Stimulated activated effector memory CD8-positive, alpha-beta T cell treated with anti-CD3 and anti-CD28 coated beads, Interleukin-12 subunit alpha, Interleukin-12 subunit beta, amount 100 ng/mL, for 72 hours (primary cell): ENCODE measurements around the gene TNRC6C.
"Not testable (repeated sequence)": the region's sequence is repeated elsewhere in the genome, so short reads cannot be mapped to it uniquely, and the experiment has no call there.

Source experiments
- ATAC-seq: fragments of 150-1000 bp; cut with Tn5 transposase; 2 replicates; pipeline ENCODE4 v1.10.0; 2021
- DNase-seq, 2 donors: peaks; one replicate each; pipeline ENCODE4 v3.0.0; 2021 to 2022; ENCODE audit warnings: low spot score in 2 of 2
- H3K27ac Mint-ChIP-seq: one replicate; pipeline ENCODE4 v1.8.0; 2022; ENCODE audit warnings: mild to moderate bottlenecking, mixed read lengths
- H3K36me3 Mint-ChIP-seq: one replicate; pipeline ENCODE4 v1.8.0; 2022; ENCODE audit warnings: mild to moderate bottlenecking, mixed read lengths
- H3K4me1 Mint-ChIP-seq: one replicate; pipeline ENCODE4 v1.8.0; 2022; ENCODE audit warnings: mixed read lengths
- H3K4me3 Mint-ChIP-seq: one replicate; pipeline ENCODE4 v1.8.0; 2022; ENCODE audit warnings: mild to moderate bottlenecking, mixed read lengths
- H3K9me3 Mint-ChIP-seq: one replicate; pipeline ENCODE4 v1.8.0; 2022; ENCODE audit warnings: mixed read lengths

Gene TNRC6C

GRCh38 chr17:78135858-78136500 is 177.5 kb downstream of the TNRC6C start:
- H3K9me3 Mint-ChIP-seq: no peaks in the 10 kb centered on the region
- peaks cover 98% of the 10 kb centered on the region for H3K36me3 Mint-ChIP-seq
- H3K4me3 Mint-ChIP-seq: peak overlapping the region; percentile 25
- no peak for ATAC-seq
- no peak for DNase-seq
- peaks cover 82% of the 10 kb centered on the region for H3K4me1 Mint-ChIP-seq
- H3K27ac Mint-ChIP-seq: peak overlapping the region; percentile 72

- ATAC-seq (peak; percentile 9), DNase-seq (peak in 1 of 2 donors; percentile 69)
- H3K9me3 Mint-ChIP-seq: no peaks in the 10 kb centered on the region
- H3K27ac Mint-ChIP-seq: peak overlapping the region; percentile 88
- peaks cover 75% of the 10 kb centered on the region for H3K4me1 Mint-ChIP-seq
- peaks cover 100% of the 10 kb centered on the region for H3K36me3 Mint-ChIP-seq
- peak overlapping the region; percentile 21 for H3K4me3 Mint-ChIP-seq
Observed at GRCh38 chr17:78137392-78138203, 179.1 kb downstream of the TNRC6C start.

- DNase-seq (no peak), ATAC-seq (no peak)
- H3K27ac Mint-ChIP-seq: peak overlapping the region; percentile 88
- H3K36me3 Mint-ChIP-seq: peaks cover 100% of the 10 kb centered on the region
- H3K4me3 Mint-ChIP-seq: peak overlapping the region; percentile 20
- H3K4me1 Mint-ChIP-seq: peaks cover 72% of the 10 kb centered on the region
- H3K9me3 Mint-ChIP-seq: no peaks in the 10 kb centered on the region
Observed at GRCh38 chr17:78138204-78139060, 179.9 kb downstream of the TNRC6C start.

- H3K9me3 Mint-ChIP-seq, ATAC-seq, DNase-seq: not testable (repeated sequence)
- Mint-ChIP-seq H3K36me3 (peaks cover 95% of the 10 kb centered on the region), H3K27ac (peak overlapping the region; percentile 88), H3K4me3 (peak overlapping the region; percentile 53), H3K4me1 (peaks cover 70% of the 10 kb centered on the region)
Observed at GRCh38 chr17:78139861-78140168, 181.3 kb downstream of the TNRC6C start.

GRCh38 chr17:78140169-78141051 is 181.9 kb downstream of the TNRC6C start:
- Mint-ChIP-seq H3K9me3 (no peaks in the 10 kb centered on the region), H3K27ac (peak overlapping the region; percentile 88), H3K4me1 (peaks cover 67% of the 10 kb centered on the region), H3K36me3 (peaks cover 89% of the 10 kb centered on the region), H3K4me3 (peak overlapping the region; percentile 53)
- ATAC-seq: peak; percentile 88
- peak; percentile 97 to 99 for DNase-seq

- ATAC-seq: no peak
- H3K4me1 Mint-ChIP-seq: peaks cover 55% of the 10 kb centered on the region
- DNase-seq: no peak
- peak overlapping the region; percentile 56 for H3K27ac Mint-ChIP-seq
- peaks cover 86% of the 10 kb centered on the region for H3K36me3 Mint-ChIP-seq
- H3K4me3 Mint-ChIP-seq: no peak overlapping the region
- H3K9me3 Mint-ChIP-seq: no peaks in the 10 kb centered on the region
Observed at GRCh38 chr17:78141437-78142118, 183.1 kb downstream of the TNRC6C start.

GRCh38 chr17:78142119-78142861 is 183.8 kb downstream of the TNRC6C start:
- H3K9me3 Mint-ChIP-seq: no peaks in the 10 kb centered on the region

GRCh38 chr17:78143214-78144146 is 185.0 kb downstream of the TNRC6C start:
- peaks cover 38% of the 10 kb centered on the region for H3K4me1 Mint-ChIP-seq
- DNase-seq (no peak), ATAC-seq (no peak)
- H3K4me3 Mint-ChIP-seq: no peak overlapping the region
- H3K36me3 Mint-ChIP-seq: peaks cover 67% of the 10 kb centered on the region
- H3K9me3 Mint-ChIP-seq: no peaks in the 10 kb centered on the region
- H3K27ac Mint-ChIP-seq: peak overlapping the region; percentile 79

More at GRCh38 chr17:78142119-78142861, 183.8 kb downstream of the TNRC6C start:
- Mint-ChIP-seq H3K4me3 (no peak overlapping the region), H3K4me1 (peaks cover 48% of the 10 kb centered on the region), H3K27ac (peak overlapping the region; percentile 79), H3K36me3 (peaks cover 79% of the 10 kb centered on the region)
- DNase-seq (no peak), ATAC-seq (no peak)

GRCh38 chr17:78144147-78144719 is 185.7 kb downstream of the TNRC6C start:
- DNase-seq (no peak), ATAC-seq (no peak)
- no peaks in the 10 kb centered on the region for H3K9me3 Mint-ChIP-seq
- peaks cover 60% of the 10 kb centered on the region for H3K36me3 Mint-ChIP-seq
- peaks cover 35% of the 10 kb centered on the region for H3K4me1 Mint-ChIP-seq
- H3K27ac Mint-ChIP-seq: peak overlapping the region; percentile 79
- H3K4me3 Mint-ChIP-seq: no peak overlapping the region

- DNase-seq (no peak), ATAC-seq (no peak)
- Mint-ChIP-seq H3K36me3 (peaks cover 52% of the 10 kb centered on the region), H3K9me3 (no peaks in the 10 kb centered on the region), H3K27ac (peak overlapping the region; percentile 79), H3K4me1 (peaks cover 29% of the 10 kb centered on the region), H3K4me3 (no peak overlapping the region)
Observed at GRCh38 chr17:78144736-78145641, 186.5 kb downstream of the TNRC6C start.

GRCh38 chr17:78146471-78146869 is 188.0 kb downstream of the TNRC6C start:
- Mint-ChIP-seq H3K9me3 (no peaks in the 10 kb centered on the region), H3K4me3 (no peak overlapping the region), H3K27ac (peak overlapping the region; percentile 81), H3K4me1 (peaks cover 22% of the 10 kb centered on the region), H3K36me3 (peaks cover 37% of the 10 kb centered on the region)
- no peak for ATAC-seq
- DNase-seq: no peak

- peaks cover 22% of the 10 kb centered on the region for H3K4me1 Mint-ChIP-seq
- no peak overlapping the region for H3K4me3 Mint-ChIP-seq
- H3K9me3 Mint-ChIP-seq: no peaks in the 10 kb centered on the region
- peaks cover 33% of the 10 kb centered on the region for H3K36me3 Mint-ChIP-seq
- DNase-seq: no peak
- peak overlapping the region; percentile 81 for H3K27ac Mint-ChIP-seq
- ATAC-seq: no peak
Observed at GRCh38 chr17:78146881-78147280, 188.4 kb downstream of the TNRC6C start.
